Psoas muscle (tissue), 8 donors: Measurements from ENCODE around the gene ARAP2. TPM values are rescaled to one million over a fixed set of nuclear protein-coding genes. Genes with fewer than 3 reads are reported as not detected.

Experiments used
- ATAC-seq, 4 donors: fragments of 200-7000 bp; cut with Tn5 transposase; one replicate each; pipeline ENCODE4 v1.9.1; 2020; ENCODE audit warnings: moderate library complexity in 3 of 4, mild to moderate bottlenecking in 2 of 4
- DNase-seq, 2 donors: peaks; one replicate each; pipeline ENCODE4 v3.0.0-alpha.2; 2020
- H3K27ac ChIP-seq: fragments of 200-600 bp; one replicate; pipeline ENCODE4 v1.8.0; 2022
- H3K27me3 ChIP-seq, 3 donors: fragments of 200-600 bp in 1 of 3; one replicate each; pipeline versions ENCODE4 v1.6.1 to v1.8.0; 2013 to 2022; ENCODE audit warnings: low read length in 2 of 3, mild to moderate bottlenecking in 2 of 3, moderate library complexity in 1 of 3; ENCODE audit not compliant: insufficient read depth in 3 of 3
- H3K36me3 ChIP-seq, 2 donors: fragments of 200-600 bp in 1 of 2; one replicate each; pipeline versions ENCODE4 v1.6.1 to v1.8.0; 2013 to 2022; ENCODE audit warnings: low read depth in 1 of 2, mild to moderate bottlenecking in 1 of 2, moderate library complexity in 1 of 2; ENCODE audit not compliant: insufficient read depth in 1 of 2
- H3K4me1 ChIP-seq: fragments of 200-600 bp; one replicate; pipeline ENCODE4 v1.8.0; 2022
- H3K4me3 ChIP-seq: fragments of 200-600 bp; one replicate; pipeline ENCODE4 v1.8.0; 2022; ENCODE audit warnings: mild to moderate bottlenecking
- H3K9me3 ChIP-seq: fragments of 200-600 bp; one replicate; pipeline ENCODE4 v1.8.0; 2022
- WGBS, 3 donors: extraction: QIAGEN DNeasy Blood & Tissue Kit; methylation state at CpG; one replicate each; pipeline versions ENCODE4 v1.1.6 to v1.1.7; 2013; 5-methylcytosine and 5-hydroxymethylcytosine counted together
- intact Hi-C, 2 donors: fragments of 100-400 bp; cut with DNase I; formaldehyde crosslinking; loops; one replicate each; pipeline versions ENCODE4 v1.11.0 to v1.14.2; 2022
- polyA plus RNA-seq, 3 donors: library from polyadenylated mRNA; stranded (reverse); fragments of 200-250 nt; gene quantifications; one replicate each; pipeline ENCODE4 v1.2.3, GENCODE V29; 2013
- total RNA-seq, 4 donors: library from RNA; stranded (reverse); fragmentation: NEBNext Ultra II Directional in 2 of 4; extraction: Animal tissue kit (Norgen Biotek cat#: 25700) in 2 of 4; gene quantifications; one replicate each; pipeline versions ENCODE4 v1.2.1 to v1.2.4, GENCODE V29; 2021 to 2023
- TF ChIP-seq, protein P1 (sequence below): fragments of 200-600 bp; IDR thresholded peaks from one replicate; pipeline ENCODE4 v1.8.0; 2022; ENCODE audit warnings: antibody characterized with exemption
- donor health status: healthy with polysubstance abuse.
- donor health status: DM: no; HTN: no; CAD: no; lungs with moderate emphysema.
- donor health status: Bipolar disorder and iron deficiency.
- donor health status: healthy.
- donor health status: DM: yes; HTN: yes; CAD: no.
- donor health status: DM: no; HTN: no; CAD: no.
- donor health status: DM: no; HTN: no; CAD: no.
- donor health status: DM: yes; HTN: yes; CAD: no.

Gene ARAP2
- total and polyA plus RNA-seq, 7 donors = 0.11 to 2.7 (median 1.4) TPM

- no peaks in the 10 kb centered on the region for H3K36me3 ChIP-seq
- H3K9me3 ChIP-seq = no peaks in the 10 kb centered on the region
- 5 to 9% (median 7%) methylated on average over 23 to 38 of the region's 38 CpGs for WGBS, 3 donors
- peaks cover 0 to 6% (median under 1%) of the 10 kb centered on the region in 3 donors for H3K27me3 ChIP-seq
- peak overlapping the region; percentile 65 for H3K4me3 ChIP-seq
- intact Hi-C loops = no loop called here
- no peak overlapping the region for H3K27ac ChIP-seq
- TF ChIP-seq, protein P1, sequence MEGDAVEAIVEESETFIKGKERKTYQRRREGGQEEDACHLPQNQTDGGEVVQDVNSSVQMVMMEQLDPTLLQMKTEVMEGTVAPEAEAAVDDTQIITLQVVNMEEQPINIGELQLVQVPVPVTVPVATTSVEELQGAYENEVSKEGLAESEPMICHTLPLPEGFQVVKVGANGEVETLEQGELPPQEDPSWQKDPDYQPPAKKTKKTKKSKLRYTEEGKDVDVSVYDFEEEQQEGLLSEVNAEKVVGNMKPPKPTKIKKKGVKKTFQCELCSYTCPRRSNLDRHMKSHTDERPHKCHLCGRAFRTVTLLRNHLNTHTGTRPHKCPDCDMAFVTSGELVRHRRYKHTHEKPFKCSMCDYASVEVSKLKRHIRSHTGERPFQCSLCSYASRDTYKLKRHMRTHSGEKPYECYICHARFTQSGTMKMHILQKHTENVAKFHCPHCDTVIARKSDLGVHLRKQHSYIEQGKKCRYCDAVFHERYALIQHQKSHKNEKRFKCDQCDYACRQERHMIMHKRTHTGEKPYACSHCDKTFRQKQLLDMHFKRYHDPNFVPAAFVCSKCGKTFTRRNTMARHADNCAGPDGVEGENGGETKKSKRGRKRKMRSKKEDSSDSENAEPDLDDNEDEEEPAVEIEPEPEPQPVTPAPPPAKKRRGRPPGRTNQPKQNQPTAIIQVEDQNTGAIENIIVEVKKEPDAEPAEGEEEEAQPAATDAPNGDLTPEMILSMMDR = no peak
- H3K4me1 ChIP-seq = no peaks in the 10 kb centered on the region
- DNase-seq = peak; percentile 36 to 63
- peak in 3 of 4 donors; percentile 21 to 54 (median 44) for ATAC-seq
Observed at GRCh38 chr4:36243355-36244256, 708 bp downstream of the ARAP2 start.

- Histone ChIP-seq H3K4me1 (no peaks in the 10 kb centered on the region), H3K4me3 (peak overlapping the region; percentile 65), H3K27ac (no peak overlapping the region), H3K9me3 (no peaks in the 10 kb centered on the region), H3K36me3 (no peaks in the 10 kb centered on the region), H3K27me3 (peaks cover 0 to 6% (median 0%) of the 10 kb centered on the region in 3 donors)
- ATAC-seq = no peak
- TF ChIP-seq, protein P1 = no peak
- WGBS, 3 donors = 66 to 74% (median 69%) methylated on average over 7 of the region's 7 CpGs
- intact Hi-C loops = no loop called here
- no peak for DNase-seq
Observed at GRCh38 chr4:36242629-36243354, 1.5 kb downstream of the ARAP2 start.

- peaks cover 0 to 6% (median 0%) of the 10 kb centered on the region in 3 donors for H3K27me3 ChIP-seq
- H3K27ac ChIP-seq = no peak overlapping the region
- no peaks in the 10 kb centered on the region for H3K36me3 ChIP-seq
- DNase-seq (no peak), ATAC-seq (no peak)
- TF ChIP-seq, protein P1 = no peak
- H3K9me3 ChIP-seq = peaks cover 2% of the 10 kb centered on the region
- WGBS, 3 donors = 54 to 67% (median 58%) methylated on average over 2 of the region's 2 CpGs
- H3K4me3 ChIP-seq = peak overlapping the region; percentile 65
- no peaks in the 10 kb centered on the region for H3K4me1 ChIP-seq
- intact Hi-C loops = no loop called here
Observed at GRCh38 chr4:36241771-36242170, 2.5 kb downstream of the ARAP2 start.

- Histone ChIP-seq H3K4me1 (no peaks in the 10 kb centered on the region), H3K27me3 (no peaks in the 10 kb centered on the region), H3K27ac (no peak overlapping the region), H3K9me3 (peaks cover 2% of the 10 kb centered on the region), H3K4me3 (no peak overlapping the region), H3K36me3 (no peaks in the 10 kb centered on the region)
- TF ChIP-seq, protein P1 = no peak
- intact Hi-C loops = no loop called here
- WGBS, 3 donors = 87 to 92% (median 91%) methylated on average over 4 of the region's 4 CpGs
- no peak for ATAC-seq
- no peak for DNase-seq
Observed at GRCh38 chr4:36237366-36238313, 6.7 kb downstream of the ARAP2 start.
